Stimulated activated CD8-positive, alpha-beta memory T cell treated with anti-CD3 and anti-CD28 coated beads, Interleukin-12 subunit alpha, Interleukin-12 subunit beta, amount 100 ng/mL, for 4 hours (primary cell): ENCODE data around the gene GPR37.

Source experiments
- DNase-seq: peaks from one replicate; pipeline ENCODE4 v3.0.0-alpha.2; 2020; ENCODE audit warnings: low read depth

GPR37 gene, protein sequence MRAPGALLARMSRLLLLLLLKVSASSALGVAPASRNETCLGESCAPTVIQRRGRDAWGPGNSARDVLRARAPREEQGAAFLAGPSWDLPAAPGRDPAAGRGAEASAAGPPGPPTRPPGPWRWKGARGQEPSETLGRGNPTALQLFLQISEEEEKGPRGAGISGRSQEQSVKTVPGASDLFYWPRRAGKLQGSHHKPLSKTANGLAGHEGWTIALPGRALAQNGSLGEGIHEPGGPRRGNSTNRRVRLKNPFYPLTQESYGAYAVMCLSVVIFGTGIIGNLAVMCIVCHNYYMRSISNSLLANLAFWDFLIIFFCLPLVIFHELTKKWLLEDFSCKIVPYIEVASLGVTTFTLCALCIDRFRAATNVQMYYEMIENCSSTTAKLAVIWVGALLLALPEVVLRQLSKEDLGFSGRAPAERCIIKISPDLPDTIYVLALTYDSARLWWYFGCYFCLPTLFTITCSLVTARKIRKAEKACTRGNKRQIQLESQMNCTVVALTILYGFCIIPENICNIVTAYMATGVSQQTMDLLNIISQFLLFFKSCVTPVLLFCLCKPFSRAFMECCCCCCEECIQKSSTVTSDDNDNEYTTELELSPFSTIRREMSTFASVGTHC

DNA sequence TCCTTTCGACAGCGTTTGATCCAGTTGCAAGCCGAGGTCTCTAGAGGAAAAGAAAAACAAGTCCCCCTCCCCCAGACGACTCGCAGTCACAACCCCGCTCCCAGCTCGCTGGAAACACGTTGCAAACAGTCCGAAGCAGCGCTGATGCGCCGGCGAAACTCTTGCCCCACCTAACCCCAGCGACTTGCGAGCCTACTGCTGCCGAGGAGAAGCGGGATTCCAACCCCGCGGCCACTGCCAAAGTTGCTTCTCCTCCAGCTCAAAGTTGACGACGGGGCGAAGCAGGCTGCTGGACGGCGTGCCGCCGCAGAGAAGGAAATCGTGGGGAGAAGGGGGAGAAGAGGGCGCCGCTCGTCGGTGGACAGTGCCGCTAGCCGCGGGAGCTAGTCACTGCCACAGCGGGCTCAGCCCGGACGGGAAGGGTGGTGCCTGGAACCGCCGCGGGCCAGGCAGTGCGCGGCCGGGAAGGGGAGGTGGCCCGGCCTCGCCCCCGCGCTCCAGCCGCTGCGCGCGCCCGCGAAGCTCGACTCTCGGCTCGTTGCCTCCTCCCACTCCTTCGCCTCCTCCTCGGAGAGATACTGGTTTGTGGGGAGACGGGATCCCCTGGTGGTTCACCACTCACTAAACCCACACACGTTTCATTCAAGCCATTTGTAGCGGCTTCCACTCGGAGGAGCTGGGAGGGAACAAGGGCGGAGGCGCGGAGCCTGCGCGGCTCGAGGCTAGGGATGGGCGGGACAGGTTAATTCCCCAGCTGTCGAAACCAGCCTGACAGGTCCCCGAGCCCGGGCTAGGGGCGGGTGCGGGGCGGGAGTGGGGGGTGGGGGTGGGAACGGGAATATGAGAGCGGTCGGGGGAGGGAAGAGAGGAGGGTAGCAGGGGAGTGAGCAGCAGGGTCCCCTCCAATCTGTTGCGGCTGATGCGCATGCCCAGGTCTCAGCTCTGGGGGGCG lies at the start of gene GPR37:
Gene GPR37 (minus strand): TSS at position 392 of the 952 bp plus-strand sequence. CDS start 816 bp downstream, outside the sequence.
- DNase-seq: no peak

DNA sequence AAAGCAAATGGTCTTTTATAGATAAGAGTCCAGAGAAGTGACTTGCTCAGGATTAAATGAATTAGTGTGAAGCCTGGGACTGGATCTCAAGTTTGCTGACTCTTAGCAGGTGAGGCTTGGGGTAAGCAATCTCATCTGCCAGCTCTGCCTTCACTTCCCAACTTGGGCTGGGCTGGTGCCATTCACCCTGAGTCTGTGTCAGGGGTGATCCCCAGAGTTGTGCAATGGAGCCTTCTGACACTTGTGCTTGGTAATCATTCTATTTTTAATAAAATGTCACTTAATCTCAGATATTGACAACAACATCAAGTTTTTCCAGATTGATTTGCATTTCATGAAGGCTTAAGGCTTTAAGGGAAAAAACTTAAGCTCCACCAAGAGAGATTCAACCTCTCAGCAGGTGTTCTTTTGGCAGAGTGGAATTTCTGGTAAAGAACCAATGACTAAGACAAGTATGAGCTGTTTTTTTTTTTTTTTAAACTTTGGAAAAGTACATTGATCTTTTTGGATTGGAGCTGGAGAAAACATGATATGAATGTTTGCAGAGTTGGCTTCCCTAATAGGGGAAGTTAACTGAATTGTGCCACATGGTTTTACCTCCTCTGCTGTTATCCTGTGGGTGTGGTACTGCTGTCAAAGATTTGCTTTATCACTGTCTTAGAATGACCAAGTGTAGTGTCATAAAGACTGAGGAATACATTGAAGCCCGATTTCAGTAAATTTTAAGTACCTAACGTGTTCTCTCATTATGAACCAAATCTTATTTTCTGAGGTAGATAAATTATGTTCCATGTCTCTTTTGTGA lies 48.6 kb upstream of the GPR37 start:
- DNase-seq: no peak

DNA sequence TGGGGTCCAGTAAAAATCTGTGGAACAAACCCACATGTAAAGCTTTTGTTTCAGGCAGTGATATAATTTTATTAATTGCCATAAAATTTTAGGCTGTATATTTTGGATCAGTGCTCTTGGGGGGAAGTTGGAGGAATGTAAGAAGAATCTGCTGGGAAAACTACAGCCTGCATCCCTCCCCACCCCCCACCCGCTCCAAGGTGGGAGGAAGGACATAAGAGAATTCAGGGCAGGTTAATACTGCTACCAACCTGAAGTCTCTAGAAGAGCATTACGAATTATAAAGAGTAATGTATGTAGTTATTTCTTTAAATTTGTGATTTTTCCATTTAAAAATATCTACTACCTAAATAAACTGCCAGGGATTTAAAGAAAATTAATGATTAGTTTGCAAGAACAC lies 47.2 kb upstream of the GPR37 start:
- DNase-seq: no peak

DNA sequence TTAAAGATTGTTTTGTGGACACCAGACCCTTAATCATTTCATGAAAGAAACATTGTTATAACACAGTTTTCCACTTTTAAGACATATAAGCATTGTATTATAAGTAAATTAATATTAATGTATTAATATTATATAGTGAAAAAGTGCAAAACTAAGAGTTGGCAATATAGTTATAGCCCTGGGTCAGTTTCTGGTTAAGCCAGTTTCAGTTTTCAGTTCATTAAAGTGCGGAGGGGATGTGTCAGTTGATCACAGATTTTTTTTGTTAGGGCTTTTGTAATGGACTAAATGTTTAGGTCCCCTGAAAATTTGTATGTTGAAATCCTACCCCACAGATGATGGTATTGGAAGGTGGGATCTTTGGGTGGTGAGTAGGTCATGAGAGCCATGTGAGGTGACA lies 45.7 kb upstream of the GPR37 start:
- no peak for DNase-seq

DNA sequence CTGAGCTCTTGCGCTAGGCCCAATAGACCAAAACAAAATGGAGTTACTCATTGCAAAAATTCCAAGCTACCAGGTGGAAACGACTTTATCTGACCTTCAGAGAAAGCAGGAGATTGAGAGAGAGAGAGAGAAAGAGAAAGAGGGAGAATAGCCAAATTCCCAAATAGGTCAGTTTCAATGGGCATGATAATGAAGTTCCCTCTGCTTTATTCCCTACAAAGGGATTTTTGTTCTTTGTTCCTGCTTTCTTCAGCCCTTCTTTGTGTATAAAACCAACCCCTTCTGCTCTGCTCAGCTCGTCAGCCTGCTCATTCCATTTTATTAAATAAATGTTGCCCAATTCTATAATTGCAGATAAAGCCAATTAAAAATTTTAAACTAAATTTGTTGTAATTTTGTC lies 45.0 kb upstream of the GPR37 start:
- no peak for DNase-seq

DNA sequence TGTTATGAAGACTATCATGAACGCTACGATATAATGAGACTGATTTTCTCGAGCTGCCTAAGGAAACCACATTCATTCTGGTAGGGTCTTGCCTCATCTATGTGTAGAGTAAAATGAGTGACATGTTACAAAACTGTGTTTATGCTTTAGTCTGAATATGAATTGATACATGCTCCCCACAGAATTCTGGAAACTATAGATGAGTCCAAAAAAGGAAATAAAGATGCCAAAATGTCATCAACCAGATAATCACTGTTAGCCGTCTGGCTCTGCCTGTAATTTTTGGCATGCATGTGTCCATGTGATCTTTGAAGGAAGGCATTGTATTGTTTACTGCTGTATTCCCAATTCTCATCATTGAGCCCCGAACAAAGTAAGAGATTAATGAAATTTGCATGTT lies 42.6 kb upstream of the GPR37 start:
- no peak for DNase-seq

DNA sequence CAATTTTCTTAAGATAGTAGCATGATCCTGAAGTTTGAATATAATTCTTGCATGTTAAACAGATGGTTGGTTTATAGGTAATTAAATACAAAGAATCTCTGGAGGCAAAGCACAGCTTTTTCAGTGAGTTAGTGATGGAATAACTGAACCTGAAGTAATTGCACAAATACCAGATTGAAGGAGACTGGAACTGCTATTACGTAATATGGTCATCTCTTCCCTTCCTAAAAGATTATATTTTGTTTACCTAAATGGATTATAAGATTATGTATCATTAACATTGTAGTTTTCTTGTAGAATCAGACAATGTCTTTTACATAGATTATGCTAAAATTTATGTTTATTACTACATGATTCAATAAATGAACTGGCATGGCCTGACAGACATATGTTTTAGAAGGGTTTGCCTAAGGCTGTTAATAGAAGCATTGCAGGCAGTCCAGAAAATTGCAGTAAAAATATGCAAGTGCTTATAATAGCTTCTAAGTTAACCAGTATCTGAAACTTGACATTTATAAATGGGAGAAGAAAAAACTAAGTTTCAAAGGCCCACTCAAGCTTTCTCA lies 35.8 kb upstream of the GPR37 start:
- no peak for DNase-seq

DNA sequence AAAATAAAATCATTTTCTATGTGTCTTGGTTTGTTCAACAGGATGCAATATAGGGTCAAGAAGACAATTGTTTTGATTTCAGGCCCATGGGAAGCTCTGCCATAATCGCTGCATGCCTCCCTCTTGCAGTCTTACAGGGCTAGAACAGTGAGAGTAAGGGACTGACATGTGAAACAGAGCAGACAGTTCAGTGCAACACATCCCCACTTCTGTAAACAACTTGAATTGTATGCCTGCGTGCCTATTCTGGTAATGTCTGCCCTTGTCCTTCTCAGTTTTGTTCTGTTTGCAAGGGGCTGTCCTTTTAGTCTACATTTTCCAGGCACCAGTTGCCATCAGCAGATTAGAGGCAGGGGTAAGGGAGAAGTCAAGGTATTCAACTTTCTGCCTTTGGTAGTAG lies 34.8 kb upstream of the GPR37 start:
- no peak for DNase-seq

DNA sequence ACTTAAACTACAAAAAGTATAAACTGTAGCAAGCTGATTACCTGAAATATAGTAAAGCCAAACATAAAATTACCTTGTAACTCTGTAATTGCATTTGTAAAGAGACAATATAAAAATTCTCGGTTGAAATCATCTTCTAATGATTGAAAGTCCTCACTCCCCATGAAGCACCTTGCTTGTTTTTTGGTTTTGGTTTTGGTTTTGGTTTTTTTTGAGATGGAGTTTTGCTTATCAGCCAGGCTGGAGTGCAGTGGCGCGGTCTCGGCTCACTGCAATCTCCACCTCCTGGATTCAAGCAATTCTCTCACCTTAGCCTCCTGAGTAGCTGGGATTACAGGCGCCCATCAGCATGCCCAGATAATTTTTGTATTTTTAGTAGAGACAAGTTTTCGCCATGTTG lies 33.9 kb upstream of the GPR37 start:
- no peak for DNase-seq

DNA sequence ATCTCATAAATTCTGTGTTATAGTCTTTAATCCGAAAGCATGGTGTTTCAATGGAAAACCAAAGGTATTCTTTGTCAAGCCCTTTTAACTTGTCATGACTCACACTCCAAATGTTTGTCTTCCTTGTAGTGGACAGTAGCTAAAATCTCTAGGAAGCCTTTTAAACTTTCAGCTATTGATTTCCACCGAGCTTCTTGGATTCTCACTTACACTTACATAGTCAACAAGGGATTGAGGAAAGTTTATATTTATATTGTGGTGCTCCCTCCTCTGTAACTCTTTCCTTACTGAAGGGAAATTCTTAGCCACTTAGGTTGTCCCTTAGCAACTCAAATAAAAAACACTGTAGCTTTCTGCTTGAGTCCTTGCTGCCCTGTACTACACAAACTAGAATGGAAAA lies 31.2 kb upstream of the GPR37 start:
- DNase-seq: no peak

DNA sequence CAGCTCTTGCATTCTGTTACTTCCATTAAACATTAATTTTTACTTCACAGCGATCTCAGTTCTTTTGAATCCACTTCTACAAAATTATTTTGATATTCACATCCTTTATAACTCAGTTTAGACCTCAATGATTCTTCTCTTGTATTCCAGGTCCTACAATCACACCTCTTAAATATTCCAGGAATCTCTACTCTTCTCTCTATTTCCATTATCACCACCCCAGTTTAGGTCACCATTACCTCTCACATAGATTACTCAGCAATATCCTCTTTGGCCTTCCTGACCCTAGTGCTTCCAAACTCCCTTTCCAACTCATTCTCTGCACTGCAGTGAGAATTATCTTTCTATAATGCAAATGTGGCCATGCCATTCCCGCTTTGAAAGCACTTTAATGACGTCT lies 27.1 kb upstream of the GPR37 start:
- DNase-seq: no peak

DNA sequence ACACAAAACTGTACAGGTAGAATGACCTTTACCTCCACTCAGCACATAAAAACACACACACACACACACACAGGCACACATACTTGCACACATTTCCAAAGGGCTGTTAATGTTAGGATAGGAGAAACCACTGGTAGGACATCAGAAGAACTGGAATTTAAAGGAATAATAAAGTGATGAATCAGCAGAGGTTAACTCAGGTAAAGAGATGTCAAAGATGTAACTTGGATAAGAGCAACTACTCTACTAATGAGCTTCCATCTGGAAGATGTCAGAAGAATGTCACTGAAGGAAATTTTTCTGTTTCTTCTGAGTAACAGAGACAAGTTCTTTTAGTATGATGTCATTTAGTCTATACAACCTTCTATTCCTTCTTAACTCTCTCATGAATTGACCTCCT lies 26.4 kb upstream of the GPR37 start:
- DNase-seq: no peak

DNA sequence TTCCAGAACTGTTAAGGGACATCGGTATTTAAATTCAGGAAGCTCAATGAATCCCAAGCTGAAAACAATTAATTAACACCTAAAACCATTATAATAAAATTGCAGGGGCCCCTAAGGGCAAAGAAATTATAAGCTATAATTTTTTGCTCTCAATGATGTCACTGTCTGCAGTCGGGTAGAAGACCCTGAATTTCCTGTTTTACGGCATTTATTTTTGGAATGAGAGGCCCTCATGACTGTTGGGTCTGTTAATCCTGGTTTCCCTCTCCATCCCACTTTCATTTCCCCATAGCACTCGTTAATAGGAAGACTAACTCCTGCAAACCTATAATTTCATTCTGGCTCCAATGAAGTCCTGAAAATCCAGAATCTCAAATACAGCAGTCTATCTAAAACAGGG lies 25.8 kb upstream of the GPR37 start:
- DNase-seq: no peak

DNA sequence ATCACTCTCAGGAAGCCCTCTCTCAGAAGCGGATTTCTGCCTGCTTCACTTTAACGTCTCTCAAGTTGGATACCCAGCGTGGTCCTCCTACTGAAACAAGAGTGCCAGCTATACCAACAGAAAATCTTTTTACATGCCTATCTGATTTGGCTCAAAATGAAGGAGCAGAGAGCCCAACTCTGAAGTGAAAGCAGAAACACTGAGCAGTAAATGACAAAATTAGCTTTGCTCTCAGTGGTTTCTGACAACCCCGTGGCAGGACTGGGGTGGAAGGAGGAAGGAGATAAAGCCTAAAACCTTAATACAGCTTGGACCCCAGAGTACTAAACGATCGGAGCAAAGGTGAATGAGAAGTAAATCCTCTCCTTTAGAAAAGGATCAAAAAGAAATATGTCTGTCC lies 25.1 kb upstream of the GPR37 start:
- no peak for DNase-seq

DNA sequence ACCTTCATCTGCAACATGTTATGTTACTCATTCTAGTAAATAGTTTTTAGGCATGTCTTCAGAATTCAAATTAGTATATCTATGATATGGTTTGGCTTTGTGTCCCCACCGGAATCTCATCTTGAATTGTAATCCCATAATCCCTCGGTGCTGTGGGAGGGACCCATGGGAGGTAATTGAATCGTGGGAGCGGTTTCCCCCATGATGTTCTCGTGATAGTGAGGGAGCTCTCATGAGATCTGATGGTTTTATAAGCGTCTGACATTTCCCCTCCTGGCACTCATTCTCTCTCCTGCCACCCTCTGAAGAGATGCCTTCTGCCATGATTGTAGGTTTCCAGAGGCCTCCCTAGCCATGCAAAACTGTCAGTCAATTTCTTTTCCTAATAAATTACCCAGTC lies 20.4 kb upstream of the GPR37 start:
- no peak for DNase-seq

DNA sequence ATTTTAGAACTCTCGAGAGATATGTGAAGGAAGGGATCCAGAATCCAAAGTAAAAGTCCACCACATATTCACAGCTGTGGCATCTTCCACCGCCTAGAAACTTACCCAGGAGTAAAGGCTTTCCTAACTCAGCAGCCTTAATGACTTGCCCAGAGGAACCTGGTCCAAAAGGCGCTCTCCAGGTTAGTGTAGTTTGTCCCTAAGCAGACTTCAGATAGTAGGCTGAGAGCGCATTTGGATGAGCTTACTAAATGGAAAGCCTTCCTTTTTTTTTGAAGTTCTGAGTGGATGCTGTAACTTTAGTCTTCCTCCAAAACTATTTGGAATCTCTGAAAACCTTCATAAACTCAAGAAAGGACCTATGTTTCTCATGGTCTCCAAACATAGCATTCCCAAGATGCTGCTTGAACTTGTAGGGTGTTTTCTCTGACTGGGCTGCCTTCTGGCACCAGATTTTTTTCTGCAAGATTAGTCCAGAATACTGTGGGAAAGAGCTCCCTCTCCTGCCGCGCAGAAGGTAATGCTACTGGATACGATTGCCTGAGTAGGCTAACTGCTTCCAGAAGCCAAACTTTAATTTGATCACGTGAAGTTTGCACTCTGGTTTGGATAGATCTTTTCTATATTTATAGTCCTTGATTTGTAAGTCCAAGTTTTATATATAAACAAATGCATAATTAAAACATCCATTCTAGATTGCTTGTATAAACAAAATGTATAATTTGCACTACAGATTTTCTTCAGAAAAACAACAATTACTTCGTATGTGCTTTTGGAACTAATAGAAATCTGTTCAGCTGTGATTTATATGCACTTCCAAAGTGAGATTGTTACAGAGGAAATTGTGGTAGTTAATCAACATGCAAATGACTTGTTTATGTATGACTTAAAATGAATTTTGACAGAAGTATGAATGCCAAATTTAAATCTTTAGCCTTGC lies 19.6 kb upstream of the GPR37 start:
- DNase-seq: no peak

DNA sequence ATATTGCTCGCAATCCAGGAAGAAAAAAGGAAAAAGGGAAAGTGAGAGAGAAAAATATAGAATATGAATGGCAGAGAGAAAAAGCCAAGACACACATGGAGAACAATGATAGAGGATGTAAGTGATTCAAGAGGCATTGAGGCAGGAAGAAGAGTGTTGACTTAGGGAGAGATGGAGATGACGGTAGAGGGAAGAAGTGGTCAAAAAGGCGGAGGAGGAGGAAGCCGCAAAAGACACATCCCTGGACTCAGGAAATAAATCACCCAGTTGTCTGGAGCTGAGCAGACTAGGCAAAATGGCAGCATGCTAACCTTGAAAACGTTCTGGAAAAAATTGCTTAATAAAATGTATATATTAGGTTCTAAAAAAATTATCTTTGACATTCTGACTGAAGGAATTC lies 17.7 kb upstream of the GPR37 start:
- DNase-seq: no peak

DNA sequence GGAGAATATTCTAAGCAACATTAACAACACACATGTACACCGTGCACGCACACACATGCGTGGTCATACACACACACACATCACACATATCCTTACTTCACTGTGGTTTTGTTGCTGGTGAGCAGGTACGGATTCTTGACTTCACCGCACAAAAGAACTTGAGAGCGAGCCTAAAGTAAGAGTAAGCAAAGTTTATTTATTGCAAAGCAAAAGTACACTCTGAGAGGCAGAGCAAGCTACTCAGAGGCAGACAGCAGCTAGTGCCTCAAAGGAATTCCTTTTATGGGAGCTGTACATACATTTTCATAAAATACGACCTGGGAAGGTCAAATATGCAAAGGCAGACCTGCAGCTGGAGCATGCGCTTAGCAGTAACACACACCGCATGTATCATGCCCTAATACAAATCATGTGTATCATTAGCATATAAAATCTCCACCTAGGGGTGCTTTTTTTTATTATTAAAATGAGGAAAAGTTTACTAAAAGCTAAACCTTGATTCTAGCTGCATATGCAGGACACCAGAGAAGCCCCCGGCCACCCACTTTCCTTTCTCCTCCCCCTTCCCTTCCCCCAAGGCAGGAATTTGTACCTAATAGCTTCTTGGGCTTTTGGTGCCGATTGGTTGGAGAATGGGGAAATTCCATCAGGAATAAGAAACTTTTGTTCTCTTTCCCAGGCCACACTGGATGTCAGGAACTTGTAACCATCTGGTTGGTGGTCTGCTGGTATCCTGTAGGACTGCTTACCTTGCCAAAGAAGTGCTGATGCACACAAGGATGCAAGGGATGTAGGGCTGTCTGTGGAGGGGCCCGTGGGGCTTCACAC lies 16.5 kb upstream of the GPR37 start:
- DNase-seq: no peak

DNA sequence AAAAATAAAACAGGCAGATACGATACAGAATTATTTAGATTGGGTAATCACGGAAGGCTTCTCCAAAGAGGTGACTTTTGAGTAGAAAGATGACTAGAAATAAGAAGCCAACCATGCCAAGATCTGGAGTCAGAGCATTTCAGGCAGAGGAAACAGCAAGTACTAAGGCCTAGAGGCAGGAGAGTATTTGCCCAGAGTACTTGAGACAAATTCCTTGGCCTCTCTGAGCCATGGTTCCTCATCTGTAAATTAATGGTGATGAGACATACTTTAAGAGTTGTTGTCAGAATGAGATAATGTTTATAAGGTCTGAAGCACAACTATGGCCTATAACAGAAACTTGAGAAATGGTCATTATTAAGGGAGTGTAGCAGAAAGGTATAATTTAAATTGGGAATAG lies 15.8 kb upstream of the GPR37 start:
- DNase-seq: no peak

DNA sequence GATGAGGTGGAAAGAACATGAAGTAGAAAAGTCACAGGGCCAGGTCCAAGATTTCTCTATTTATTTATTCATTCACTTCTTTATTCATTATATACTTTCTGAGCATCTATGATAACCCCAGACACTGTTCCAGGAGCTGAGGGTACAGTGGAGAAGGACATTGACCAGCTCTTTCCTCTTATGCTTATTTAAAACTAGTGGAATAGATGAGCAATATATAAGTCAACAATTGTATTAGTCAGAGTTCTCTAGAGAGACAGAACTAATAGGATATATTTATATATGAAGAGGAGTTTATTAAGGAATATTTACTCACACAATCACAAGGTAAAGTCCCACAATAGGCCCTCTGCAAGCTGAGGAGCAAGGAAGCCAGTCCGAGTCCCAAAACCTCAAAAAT lies 15.0 kb upstream of the GPR37 start:
- DNase-seq: no peak
